HG03565 (cell line): ENCODE data around the gene ABCA7.
A peak's percentile ranks its signal among the peaks of the same experiment; 100 is the strongest.

ENCODE experiments used
- ATAC-seq: cut with Tn5 transposase; IDR thresholded peaks from one replicate; pipeline ENCODE4 v1.9.1; 2021; ENCODE audit warnings: mild to moderate bottlenecking, moderate library complexity; ENCODE audit not compliant: unreplicated experiment

The ABCA7 gene

GRCh38 chr19:1070931-1071791 lies 31.3 kb downstream of the ABCA7 start:
- no peak for ATAC-seq

DNA sequence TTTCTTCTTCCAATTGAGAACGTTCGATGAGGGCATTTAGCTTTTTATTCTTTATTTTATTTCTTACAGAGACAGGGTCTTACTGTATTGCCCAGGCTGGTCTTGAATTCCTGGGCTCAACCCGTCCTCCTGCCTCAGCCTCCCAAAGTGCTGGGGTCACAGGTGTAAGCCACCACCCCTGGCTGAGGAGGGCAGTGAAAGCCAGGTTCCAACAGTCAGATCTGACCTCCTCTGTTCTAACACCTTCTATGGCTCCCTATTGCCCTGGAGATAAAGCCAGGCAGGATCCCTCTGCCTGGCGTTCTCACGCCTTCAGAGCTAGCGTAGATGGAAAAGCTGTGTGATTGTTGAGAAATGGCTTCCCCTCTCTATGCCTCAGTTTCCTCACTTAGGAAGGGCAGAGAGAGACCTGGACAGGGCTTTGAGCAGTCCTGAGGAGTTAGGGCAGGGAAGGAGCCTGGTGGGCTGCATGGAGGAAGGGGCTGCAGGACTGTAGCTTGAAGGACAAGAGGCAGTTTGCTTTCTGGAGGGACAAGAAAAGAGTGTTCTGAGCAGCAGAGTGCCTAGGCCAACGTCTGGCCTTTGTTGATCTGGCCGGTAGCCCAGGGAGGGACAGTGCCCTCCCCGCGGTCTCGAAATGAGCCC lies 32.6 kb downstream of the ABCA7 start:
- ATAC-seq: no peak

GRCh38 chr19:1073063-1073955 lies 33.4 kb downstream of the ABCA7 start:
- ATAC-seq: no peak

DNA sequence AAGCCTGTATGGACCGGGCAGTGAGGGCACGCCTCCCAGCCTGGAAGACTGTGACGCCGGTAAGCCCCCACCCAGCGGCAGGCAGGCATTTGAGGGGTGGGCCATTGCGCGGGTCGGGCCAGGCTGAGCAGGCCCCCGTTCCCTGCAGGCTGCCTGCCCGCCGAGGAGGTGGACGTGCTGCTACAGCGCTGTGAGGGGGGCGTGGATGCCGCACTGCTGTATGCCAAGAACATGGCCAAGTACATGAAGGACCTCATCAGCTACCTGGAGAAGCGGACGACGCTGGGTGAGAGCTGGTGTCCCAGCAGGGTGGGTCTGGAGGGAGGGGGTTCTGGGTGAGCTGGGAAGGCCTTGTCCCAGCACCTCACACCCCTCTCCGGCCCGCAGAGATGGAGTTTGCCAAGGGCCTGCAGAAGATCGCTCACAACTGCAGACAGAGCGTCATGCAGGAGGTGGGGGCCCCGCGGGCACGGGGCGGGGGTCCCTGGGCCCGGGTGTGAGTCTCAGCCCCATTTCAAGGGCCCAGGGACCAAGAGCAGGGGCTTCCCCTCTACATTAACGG lies 34.1 kb downstream of the ABCA7 start:
- ATAC-seq: no peak

DNA sequence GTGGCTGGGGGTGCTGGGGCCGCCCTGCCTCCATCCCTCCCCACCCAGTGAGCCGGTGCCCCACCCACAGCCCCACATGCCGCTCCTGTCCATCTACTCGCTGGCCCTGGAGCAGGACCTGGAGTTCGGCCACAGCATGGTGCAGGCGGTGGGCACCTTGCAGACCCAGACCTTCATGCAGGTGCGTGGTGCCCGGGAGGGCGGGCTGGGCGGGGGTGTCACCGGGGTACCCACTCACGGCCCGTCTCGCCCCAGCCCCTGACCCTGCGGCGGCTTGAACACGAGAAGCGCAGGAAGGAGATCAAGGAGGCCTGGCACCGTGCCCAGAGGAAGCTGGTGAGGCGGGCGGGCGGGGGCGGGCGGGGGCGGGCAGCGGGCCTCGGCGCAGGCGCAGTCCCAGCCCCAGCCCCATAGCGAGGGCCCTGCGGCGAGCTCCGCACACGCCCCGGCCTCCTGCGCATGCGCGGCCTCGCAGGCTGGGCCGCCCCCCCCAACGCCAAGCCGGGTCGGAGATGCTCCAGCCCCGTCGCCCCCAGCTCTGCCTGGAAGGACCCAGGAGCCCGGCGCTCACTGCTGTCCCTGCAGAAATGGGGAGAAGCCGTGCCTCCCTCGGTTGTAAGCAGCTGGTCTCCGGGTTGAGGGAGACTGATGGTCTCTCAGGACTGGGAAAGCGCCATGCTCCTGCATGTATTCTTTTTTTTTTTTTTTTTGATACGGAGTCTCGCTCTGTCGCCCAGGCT lies 34.8 kb downstream of the ABCA7 start:
- no peak for ATAC-seq

DNA sequence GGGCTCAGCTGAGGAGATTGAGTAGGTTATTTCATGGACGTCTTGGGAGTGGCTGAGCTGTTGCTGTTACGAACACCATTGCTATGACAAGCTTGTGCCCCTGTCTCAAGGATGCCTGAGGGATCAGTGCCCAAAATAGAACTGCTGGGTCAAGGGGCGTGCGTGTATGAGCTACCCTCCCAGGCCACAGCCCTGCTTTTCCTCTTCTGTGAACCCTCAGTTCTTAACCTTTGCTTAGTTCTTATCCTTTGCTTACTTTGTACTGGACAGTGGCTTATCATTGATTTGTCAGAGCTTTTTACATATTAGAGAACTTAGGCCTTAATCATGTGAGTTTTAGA lies 36.1 kb downstream of the ABCA7 start:
- ATAC-seq: no peak

DNA sequence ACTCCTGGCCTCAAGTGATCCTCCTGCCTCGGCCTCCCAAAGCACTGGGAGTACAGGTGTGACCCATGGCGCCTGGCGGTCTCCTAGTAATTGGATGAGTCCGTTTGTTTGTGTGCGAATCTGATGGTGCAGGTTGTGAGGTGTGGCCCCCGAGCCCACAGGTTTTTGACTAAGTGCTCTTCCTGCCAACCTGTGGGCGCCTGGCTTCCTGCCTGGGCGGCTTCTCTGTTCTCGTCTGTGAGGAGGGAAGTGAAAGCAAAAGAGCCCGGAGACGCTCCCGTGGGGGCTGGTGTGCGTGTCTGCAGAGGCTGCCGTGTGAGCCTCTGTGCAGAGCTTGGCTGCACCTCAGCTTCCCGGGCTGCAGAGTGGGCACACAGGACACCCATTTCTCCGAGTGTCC lies 37.0 kb downstream of the ABCA7 start:
- ATAC-seq: peak; percentile 40

DNA sequence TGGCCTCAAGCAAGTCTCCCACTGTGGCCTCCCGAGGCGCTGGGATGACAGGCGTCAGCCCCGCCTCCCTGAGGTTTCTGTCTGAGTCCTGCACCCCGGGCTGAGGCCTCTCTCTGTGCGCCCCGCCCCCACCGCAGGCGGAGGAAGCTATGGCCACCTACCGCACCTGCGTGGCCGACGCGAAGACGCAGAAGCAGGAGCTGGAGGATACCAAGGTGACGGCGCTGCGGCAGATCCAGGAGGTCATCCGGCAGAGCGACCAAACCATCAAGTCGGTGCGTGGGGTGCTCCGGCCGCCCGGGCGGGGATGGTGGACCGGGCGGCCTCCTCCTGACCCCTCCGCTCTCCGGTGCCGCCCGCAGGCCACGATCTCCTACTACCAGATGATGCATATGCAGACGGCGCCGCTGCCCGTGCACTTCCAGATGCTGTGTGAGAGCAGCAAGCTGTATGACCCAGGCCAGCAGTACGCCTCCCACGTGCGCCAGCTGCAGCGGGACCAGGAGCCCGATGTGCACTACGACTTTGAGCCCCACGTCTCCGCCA lies 39.7 kb downstream of the ABCA7 start:
- ATAC-seq: no peak

GRCh38 chr19:1080360-1081161 lies 40.7 kb downstream of the ABCA7 start:
- no peak for ATAC-seq

GRCh38 chr19:1081301-1082164 lies 41.6 kb downstream of the ABCA7 start:
- ATAC-seq: no peak

- no peak for ATAC-seq
These were observed 42.4 kb downstream of the ABCA7 start for GRCh38 chr19:1082165-1082927.

DNA sequence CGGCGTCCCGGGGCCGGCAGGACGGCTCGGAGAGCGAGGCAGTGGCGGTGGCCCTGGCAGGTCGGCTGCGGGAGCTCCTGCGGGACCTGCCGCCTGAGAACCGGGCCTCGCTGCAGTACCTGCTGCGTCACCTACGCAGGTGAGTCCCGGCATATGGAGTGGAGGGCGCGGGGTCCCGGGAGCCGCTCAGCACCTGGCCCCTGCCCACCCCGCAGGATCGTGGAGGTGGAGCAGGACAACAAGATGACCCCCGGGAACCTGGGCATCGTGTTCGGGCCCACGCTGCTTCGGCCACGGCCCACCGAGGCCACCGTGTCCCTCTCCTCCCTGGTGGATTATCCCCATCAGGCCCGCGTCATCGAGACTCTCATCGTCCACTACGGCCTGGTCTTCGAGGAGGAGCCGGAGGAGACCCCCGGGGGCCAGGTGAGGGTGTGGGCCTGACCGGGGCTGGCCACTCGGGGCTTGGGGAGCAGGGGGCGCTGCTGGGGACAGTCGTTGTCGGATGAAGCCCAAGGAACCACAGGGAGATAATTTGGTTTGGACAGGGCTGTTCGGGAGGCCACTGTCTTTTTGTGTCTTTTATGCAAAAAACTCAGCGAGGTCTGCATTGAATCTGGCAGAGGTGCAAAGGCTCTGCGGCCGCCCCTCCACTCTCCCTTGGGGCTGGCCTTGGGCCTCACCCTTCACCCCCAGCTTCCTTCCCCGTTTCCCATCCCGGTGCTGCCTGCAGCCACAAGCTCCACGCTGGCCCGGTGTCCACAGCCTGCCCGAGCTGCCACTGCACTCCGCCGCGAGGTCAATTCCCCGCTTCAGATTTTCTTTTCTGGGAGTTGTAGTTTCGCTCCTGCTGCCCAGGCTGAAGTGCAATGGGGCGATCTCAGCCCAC lies 43.3 kb downstream of the ABCA7 start:
- ATAC-seq: no peak

GRCh38 chr19:1084024-1084868 lies 44.3 kb downstream of the ABCA7 start:
- ATAC-seq: no peak

- no peak for ATAC-seq
These were observed 45.2 kb downstream of the ABCA7 start for GRCh38 chr19:1085053-1085658.

GRCh38 chr19:1085676-1086442 lies 46.0 kb downstream of the ABCA7 start:
- no peak for ATAC-seq
